ENCODE results near the gene SAMD4A.
A peak's percentile ranks its signal among the peaks of the same experiment; 100 is the strongest.

The SAMD4A gene

DNA sequence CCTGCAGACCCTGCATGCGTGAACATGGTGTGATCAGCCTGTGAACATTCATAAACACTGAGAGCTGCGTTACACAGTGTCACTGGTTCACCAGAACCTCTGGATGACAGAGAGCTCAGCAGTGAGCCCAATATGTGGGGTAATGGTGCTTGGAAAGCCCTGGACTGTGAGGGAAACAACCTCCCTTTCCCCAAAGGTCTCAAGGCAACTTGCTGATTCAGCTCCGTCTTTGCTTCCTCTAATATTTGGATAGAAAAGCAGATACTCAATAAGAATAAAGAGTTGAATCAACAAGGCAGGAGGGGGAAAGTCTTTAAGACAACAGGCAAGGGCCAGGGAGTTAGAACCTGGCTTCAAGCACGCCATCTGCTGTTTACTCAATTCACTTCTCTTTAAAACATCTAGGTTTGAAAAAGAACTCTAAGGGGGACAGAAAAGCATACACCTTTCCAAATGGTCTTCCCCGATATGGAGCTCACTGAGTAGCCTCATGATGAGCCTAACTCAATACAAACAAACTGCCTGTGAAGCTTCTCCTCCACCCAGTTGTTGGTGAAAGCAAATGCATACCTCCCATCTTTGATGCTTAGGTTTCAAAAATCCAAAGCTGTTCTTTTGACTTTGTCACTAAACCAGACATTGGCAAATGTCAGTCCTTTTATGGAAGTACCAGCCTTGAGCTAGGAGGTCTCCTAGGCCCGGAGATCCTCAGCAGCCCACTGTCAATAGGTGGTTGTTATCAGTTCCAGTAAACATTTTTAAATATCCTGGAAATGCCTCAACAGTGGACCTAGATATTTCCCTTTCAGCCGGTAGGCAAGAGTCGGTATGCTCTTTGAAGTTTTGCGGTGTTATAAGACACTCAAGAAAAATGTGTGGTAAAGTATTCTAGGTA lies 76.1 kb downstream of the SAMD4A start:
- no peaks in the 10 kb centered on the region for H4K20me1 ChIP-seq (ENCODE audit: low read depth, low read length)
- H3K27ac ChIP-seq (ENCODE audit: low read depth, low read length) = no peak overlapping the region
- no peak overlapping the region for H2AFZ ChIP-seq (ENCODE audit: low read depth, low read length, severe bottlenecking)
- no peak overlapping the region for H3K4me3 ChIP-seq (ENCODE audit: insufficient read depth, low read length, poor library complexity, severe bottlenecking)
- no peaks in the 10 kb centered on the region for H3K79me2 ChIP-seq (ENCODE audit: insufficient read depth, low read length)
- no peaks in the 10 kb centered on the region for H3K27me3 ChIP-seq (ENCODE audit: low read length)
- H3K9ac ChIP-seq (ENCODE audit: low read length) = no peak overlapping the region
- H3K9me3 ChIP-seq (ENCODE audit: insufficient read depth, low read length) = no peaks in the 10 kb centered on the region
- H3K36me3 ChIP-seq (ENCODE audit: low read length) = no peaks in the 10 kb centered on the region
- H3F3A ChIP-seq (ENCODE audit: insufficient read depth) = no peaks in the 10 kb centered on the region
- no peak overlapping the region for H3K4me2 ChIP-seq (ENCODE audit: low read depth, low read length, poor library complexity, severe bottlenecking)
- no peaks in the 10 kb centered on the region for H3K9me2 ChIP-seq (replicated peaks; ENCODE audit: insufficient read depth, low read length)
- TF ChIP-seq EZH2phosphoT487 (conservative IDR thresholded peaks at IDR 0.05; ENCODE audit: low read length) = no peak
- TF ChIP-seq CTCF (IDR thresholded peaks at IDR 0.05; ENCODE audit: insufficient read depth, low read length, poor library complexity, severe bottlenecking) = peak; percentile 15

GRCh38 chr14:54643696-54644176 lies 76.8 kb downstream of the SAMD4A start:
- H3K36me3 ChIP-seq (ENCODE audit: low read length) = no peaks in the 10 kb centered on the region
- H3K79me2 ChIP-seq (ENCODE audit: insufficient read depth, low read length) = no peaks in the 10 kb centered on the region
- no peaks in the 10 kb centered on the region for H4K20me1 ChIP-seq (ENCODE audit: low read depth, low read length)
- H3K9me3 ChIP-seq (ENCODE audit: insufficient read depth, low read length) = no peaks in the 10 kb centered on the region
- no peak overlapping the region for H3K4me2 ChIP-seq (ENCODE audit: low read depth, low read length, poor library complexity, severe bottlenecking)
- H3K9ac ChIP-seq (ENCODE audit: low read length) = no peak overlapping the region
- H3F3A ChIP-seq (ENCODE audit: insufficient read depth) = no peaks in the 10 kb centered on the region
- no peak overlapping the region for H3K27ac ChIP-seq (ENCODE audit: low read depth, low read length)
- no peak overlapping the region for H3K4me3 ChIP-seq (ENCODE audit: insufficient read depth, low read length, poor library complexity, severe bottlenecking)
- no peaks in the 10 kb centered on the region for H3K9me2 ChIP-seq (replicated peaks; ENCODE audit: insufficient read depth, low read length)
- H3K27me3 ChIP-seq (ENCODE audit: low read length) = no peaks in the 10 kb centered on the region
- TF ChIP-seq EZH2phosphoT487 (conservative IDR thresholded peaks at IDR 0.05; ENCODE audit: low read length) (no peak), CTCF (IDR thresholded peaks at IDR 0.05; ENCODE audit: insufficient read depth, low read length, poor library complexity, severe bottlenecking) (no peak)
- no peak overlapping the region for H2AFZ ChIP-seq (ENCODE audit: low read depth, low read length, severe bottlenecking)

DNA sequence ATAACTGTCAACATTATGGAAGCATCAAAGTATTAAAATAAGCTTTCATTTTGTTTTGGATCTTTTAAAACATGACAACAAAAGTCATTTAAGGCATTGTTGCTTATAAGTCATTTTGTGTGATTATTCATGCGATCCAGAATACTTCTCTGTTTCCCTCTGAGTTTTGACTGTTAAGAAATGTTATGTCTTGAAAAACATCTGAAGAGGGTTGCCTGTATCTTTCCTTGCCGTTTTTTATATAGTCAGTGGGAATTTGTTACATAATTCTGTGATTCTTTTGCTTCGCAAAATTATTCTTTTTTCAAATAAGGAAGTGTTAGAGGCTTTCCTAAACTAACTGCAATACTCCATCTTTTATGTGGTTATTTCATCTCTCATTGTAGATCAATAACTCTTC lies 78.7 kb downstream of the SAMD4A start:
- Histone ChIP-seq H3F3A (ENCODE audit: insufficient read depth) (no peaks in the 10 kb centered on the region), H3K9me3 (ENCODE audit: insufficient read depth, low read length) (no peaks in the 10 kb centered on the region), H3K36me3 (ENCODE audit: low read length) (no peaks in the 10 kb centered on the region), H3K4me3 (ENCODE audit: insufficient read depth, low read length, poor library complexity, severe bottlenecking) (no peak overlapping the region), H4K20me1 (ENCODE audit: low read depth, low read length) (no peaks in the 10 kb centered on the region), H3K27me3 (ENCODE audit: low read length) (no peaks in the 10 kb centered on the region), H3K9ac (ENCODE audit: low read length) (no peak overlapping the region), H2AFZ (ENCODE audit: low read depth, low read length, severe bottlenecking) (no peak overlapping the region), H3K79me2 (ENCODE audit: insufficient read depth, low read length) (no peaks in the 10 kb centered on the region), H3K9me2 (replicated peaks; ENCODE audit: insufficient read depth, low read length) (no peaks in the 10 kb centered on the region), H3K27ac (ENCODE audit: low read depth, low read length) (no peak overlapping the region), H3K4me2 (ENCODE audit: low read depth, low read length, poor library complexity, severe bottlenecking) (no peak overlapping the region)
- TF ChIP-seq EZH2phosphoT487 (conservative IDR thresholded peaks at IDR 0.05; ENCODE audit: low read length) (no peak), CTCF (IDR thresholded peaks at IDR 0.05; ENCODE audit: insufficient read depth, low read length, poor library complexity, severe bottlenecking) (no peak)

All from SU-DHL-6 (cell line).